Ovary (tissue), 3 donors: Measurements from ENCODE around the gene PTPRA.

Source experiments
- CTCF ChIP-seq, 3 donors: fragments of 450-650 bp in 2 of 3; fragments of 200-600 bp in 1 of 3; IDR thresholded peaks; one replicate each; pipeline versions ENCODE4 v1.5.1 to v1.8.0; 2016 to 2022; ENCODE audit warnings: antibody characterized with exemption in 3 of 3, mild to moderate bottlenecking in 1 of 3
- EP300 ChIP-seq: sonication (generic); formaldehyde crosslinking; IDR thresholded peaks from one replicate; pipeline ENCODE4 v1.6.1; 2017; ENCODE audit warnings: antibody characterized with exemption
- POLR2A ChIP-seq: fragments of 450-650 bp; IDR thresholded peaks from one replicate; pipeline ENCODE4 v1.6.1; 2017; ENCODE audit warnings: antibody characterized with exemption, mild to moderate bottlenecking, moderate library complexity
- donor health status: DM: no; HTN: no; CAD: no.

GRCh38 chr20:3038454-3038853 lies 165.2 kb downstream of the PTPRA start:
- TF ChIP-seq CTCF (IDR thresholded peaks at IDR 0.05) (no peak), POLR2A (no peak), EP300 (no peak)
